Activated CD4-positive, alpha-beta T cell treated with anti-CD3 and anti-CD28 coated beads, Interleukin-2, amount 10 ng/mL, durations not matched to agents 7 days and 5 days (primary cell): ENCODE data around the gene ACTR6. TPM values are rescaled to one million over a fixed set of nuclear protein-coding genes. Genes with fewer than 3 reads are reported as not detected.

ENCODE experiments used
- CTCF ChIA-PET: fragments of 350-600 bp; sonication (Branson Sonifier 250); formaldehyde crosslinking; loops from one replicate; lab custom pipeline; 2021; ENCODE audit warnings: antibody characterized with exemption; lab: Charles Lee
- POLR2A ChIA-PET: fragments of 350-600 bp; sonication (Branson Sonifier 250); formaldehyde crosslinking; loops from one replicate; lab custom pipeline; 2021; ENCODE audit warnings: antibody characterized with exemption; lab: Charles Lee
- DNase-seq: peaks from one replicate; pipeline ENCODE4 v3.0.0-alpha.2; 2020
- H3K27ac Mint-ChIP-seq: one replicate; pipeline ENCODE4 v1.8.0; 2021; ENCODE audit warnings: mild to moderate bottlenecking, moderate library complexity, mixed read lengths
- H3K27me3 Mint-ChIP-seq: one replicate; pipeline ENCODE4 v1.8.0; 2021; ENCODE audit warnings: mixed read lengths
- H3K36me3 Mint-ChIP-seq: one replicate; pipeline ENCODE4 v1.8.0; 2021; ENCODE audit warnings: low read depth, mixed read lengths
- H3K4me1 Mint-ChIP-seq: one replicate; pipeline ENCODE4 v1.8.0; 2021; ENCODE audit warnings: mixed read lengths
- H3K4me3 Mint-ChIP-seq: one replicate; pipeline ENCODE4 v1.8.0; 2021; ENCODE audit warnings: mild to moderate bottlenecking, moderate library complexity, mixed read lengths
- H3K9me3 Mint-ChIP-seq: one replicate; pipeline ENCODE4 v1.8.0; 2021; ENCODE audit warnings: mixed read lengths
- microRNA-seq: library from miRNA; unstranded; fragments of <30 nt; microRNA quantifications from one replicate; pipeline ENCODE4 v1.2.0, GENCODE V29; 2021; ENCODE audit warnings: borderline microRNAs expressed, borderline replicate concordance
- total RNA-seq, 2 experiments: library from RNA; stranded (reverse); gene quantifications; one replicate each; pipeline ENCODE4 v1.2.3, GENCODE V29; 2021

ACTR6 gene
- total RNA-seq, 2 experiments from 2014 or later = 27.6 to 33.8 TPM

DNA sequence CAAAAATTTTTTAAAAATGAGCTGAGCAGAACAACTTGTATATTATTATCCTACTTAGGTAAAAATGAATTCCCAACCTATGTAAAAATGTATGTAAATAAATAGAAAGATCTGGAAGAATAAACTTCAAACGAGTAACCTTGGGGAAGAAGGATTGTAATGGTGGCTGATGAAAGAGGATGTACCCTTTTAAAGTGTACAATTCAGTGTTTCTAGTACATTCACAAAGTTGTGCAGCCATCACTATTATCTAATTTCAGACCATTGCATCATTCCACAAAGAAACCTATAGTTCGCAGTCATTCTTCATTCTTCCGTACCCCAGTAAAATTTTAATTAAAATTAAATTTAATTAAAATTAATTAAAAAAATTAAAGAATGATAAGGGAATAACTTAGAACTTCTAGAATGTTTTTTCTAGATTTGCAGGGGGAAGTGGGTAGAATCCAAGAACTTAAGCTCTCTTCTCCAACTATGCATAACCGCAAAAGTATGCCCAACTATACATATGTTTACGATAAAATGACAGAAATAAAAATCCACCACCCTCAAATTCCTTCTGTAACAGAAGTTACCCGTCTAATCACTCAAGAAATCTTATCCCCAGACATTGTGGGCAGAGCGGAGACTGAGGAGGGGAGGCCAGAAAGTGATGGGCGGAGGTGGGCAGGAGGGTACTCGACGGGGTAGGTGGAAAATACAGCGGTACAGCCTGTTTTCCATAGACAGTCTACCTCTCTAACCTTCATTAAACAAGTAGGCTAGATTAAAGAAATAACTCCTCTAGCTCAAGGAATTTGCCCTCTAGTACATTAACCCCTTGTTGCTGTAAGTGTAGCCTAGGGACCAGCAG is 65.3 kb downstream of the ACTR6 start:
- Mint-ChIP-seq H3K27me3 (no peaks in the 10 kb centered on the region), H3K9me3 (no peaks in the 10 kb centered on the region), H3K4me1 (peaks cover 29% of the 10 kb centered on the region), H3K27ac (peak overlapping the region; percentile 96), H3K4me3 (peak overlapping the region; percentile 90), H3K36me3 (no peaks in the 10 kb centered on the region)
- CTCF ChIA-PET = interaction anchor here (0.6 to 3.7 kb wide), 2 partner anchors 10 to 162 kb away, joined by 3 to 12 read pairs; no protein-coding TSS in a partner anchor
- DNase-seq = no peak
- POLR2A ChIA-PET = no interaction called here

DNA sequence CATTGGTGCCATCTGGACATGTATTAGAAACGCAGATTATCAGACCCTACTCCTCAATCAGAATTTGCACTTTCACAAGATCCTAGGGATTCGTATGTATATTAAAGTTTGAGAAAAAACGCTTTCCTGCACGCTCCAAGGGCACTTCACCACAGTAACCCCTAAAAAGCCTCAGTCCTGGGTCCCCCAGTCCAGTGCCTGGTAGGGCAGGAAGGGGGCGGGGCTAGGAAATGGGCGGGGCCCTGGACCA is 65.9 kb downstream of the ACTR6 start:
- peak; percentile 94 for DNase-seq
- H3K9me3 Mint-ChIP-seq = no peaks in the 10 kb centered on the region
- peaks cover 29% of the 10 kb centered on the region for H3K4me1 Mint-ChIP-seq
- ChIA-PET POLR2A (interaction anchor here (0.6 kb wide), 1 partner anchor 61 kb away, joined by 4 read pairs; no protein-coding TSS in a partner anchor), CTCF (interaction anchor here (1.1 to 3.7 kb wide), 3 partner anchors 10 to 22 kb away, joined by 5 to 12 read pairs (median 6); no protein-coding TSS in a partner anchor)
- peaks cover 1% of the 10 kb centered on the region for H3K36me3 Mint-ChIP-seq
- no peaks in the 10 kb centered on the region for H3K27me3 Mint-ChIP-seq
- peak overlapping the region; percentile 90 for H3K4me3 Mint-ChIP-seq
- peak overlapping the region; percentile 96 for H3K27ac Mint-ChIP-seq

DNA sequence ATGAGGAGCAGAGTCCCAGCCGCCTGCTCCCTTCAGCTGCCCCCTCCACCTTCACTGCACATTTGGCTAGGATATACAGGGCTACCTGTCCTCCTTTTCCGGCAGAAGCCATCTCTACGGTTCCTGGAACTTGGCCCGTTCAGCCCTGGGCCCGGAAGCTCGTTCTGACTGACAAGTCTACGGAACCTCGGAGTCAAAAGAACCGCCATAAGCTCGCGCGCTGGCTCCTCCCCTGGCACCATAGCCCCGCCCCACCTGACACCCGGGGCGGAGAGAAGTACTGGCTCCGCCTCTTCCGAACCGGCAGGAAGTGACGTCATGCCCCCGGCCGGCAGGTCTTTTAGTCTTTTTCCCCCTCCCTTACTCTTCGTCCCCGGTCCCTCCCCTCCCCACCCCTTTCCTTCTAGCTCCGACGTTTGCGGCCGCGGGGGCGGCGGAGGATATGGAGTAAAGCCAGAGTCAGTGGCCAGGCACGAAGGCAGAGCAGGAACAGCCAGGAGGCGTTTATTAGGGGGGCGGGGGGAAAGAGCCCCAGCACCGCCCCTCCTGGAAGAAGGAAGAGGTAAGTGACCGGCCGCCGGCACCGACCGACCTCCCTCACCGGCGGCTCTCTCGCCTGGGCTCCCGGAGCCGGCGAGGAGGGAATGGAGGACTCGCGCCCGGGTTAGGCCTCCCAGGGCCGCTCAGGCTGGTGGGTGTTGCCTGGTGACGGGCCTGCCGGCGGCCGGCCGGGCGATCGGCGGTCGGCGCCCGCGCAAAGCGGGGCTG is 66.4 kb downstream of the ACTR6 start, which contains the start of the genes DEPDC4 and SCYL2:
Gene DEPDC4, minus strand, starts transcription at position 245 of the 768 bp plus-strand sequence. Its CDS starts 3 bp downstream, at position 242.
Gene SCYL2, plus strand, starts transcription at position 343 of the 768 bp plus-strand sequence. CDS start 15,794 bp downstream, outside the sequence.
- peaks cover 6% of the 10 kb centered on the region for H3K36me3 Mint-ChIP-seq
- peak within 1 kb of the TSS; percentile 90 for H3K4me3 Mint-ChIP-seq
- ChIA-PET CTCF (interaction anchor here (1.0 to 3.7 kb wide), 5 partner anchors 9 to 66 kb away, joined by 3 to 12 read pairs (median 5); partner anchors contain the start of gene ACTR6), POLR2A (interaction anchor here (0.6 kb wide), 1 partner anchor 60 kb away, joined by 4 read pairs; no protein-coding TSS in a partner anchor)
- DNase-seq = peak; percentile 92
- H3K4me1 Mint-ChIP-seq = peaks cover 29% of the 10 kb centered on the region
- no peaks in the 10 kb centered on the region for H3K27me3 Mint-ChIP-seq
- no peaks in the 10 kb centered on the region for H3K9me3 Mint-ChIP-seq
- peak within 1 kb of the TSS; percentile 96 for H3K27ac Mint-ChIP-seq

DNA sequence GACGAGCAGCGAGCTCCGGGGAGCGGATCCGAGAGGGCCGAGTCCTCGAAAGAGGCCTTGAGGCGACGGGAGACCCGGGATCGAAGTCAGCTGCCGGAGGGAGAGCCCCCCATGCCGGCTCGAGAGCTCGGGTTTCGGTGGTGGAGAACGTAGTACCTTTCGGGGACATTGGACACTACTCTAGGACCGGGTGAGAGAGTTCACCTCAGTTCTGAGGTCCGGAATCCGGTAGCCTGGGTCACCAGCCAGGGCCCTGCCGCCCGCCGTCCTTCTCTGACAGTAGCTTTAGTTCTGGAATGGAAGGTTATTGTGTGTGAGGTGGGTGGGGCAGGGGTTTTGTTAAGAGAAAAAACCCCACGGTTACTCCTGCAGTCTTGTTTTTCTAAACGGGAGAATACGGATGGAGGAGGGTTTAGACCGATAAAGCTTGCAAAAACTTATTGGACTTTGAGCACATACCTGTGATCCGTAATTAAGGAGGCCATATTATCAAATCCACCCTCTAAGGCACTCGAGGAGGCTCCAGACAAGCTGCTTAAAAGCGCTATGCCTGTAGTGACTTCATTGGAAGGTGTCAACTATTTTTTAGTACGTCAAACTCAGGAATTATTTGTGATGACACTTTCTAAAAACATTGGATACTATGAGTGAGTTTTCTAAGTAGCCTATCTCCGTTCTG is 67.1 kb downstream of the ACTR6 start:
- no peaks in the 10 kb centered on the region for H3K9me3 Mint-ChIP-seq
- H3K4me1 Mint-ChIP-seq = peaks cover 29% of the 10 kb centered on the region
- peaks cover 6% of the 10 kb centered on the region for H3K36me3 Mint-ChIP-seq
- H3K27me3 Mint-ChIP-seq = no peaks in the 10 kb centered on the region
- peak overlapping the region; percentile 90 for H3K4me3 Mint-ChIP-seq
- peak; percentile 24 for DNase-seq
- peak overlapping the region; percentile 96 for H3K27ac Mint-ChIP-seq
- POLR2A ChIA-PET = no interaction called here
- CTCF ChIA-PET = interaction anchor here (1.0 to 3.7 kb wide), 5 partner anchors 9 to 67 kb away, joined by 3 to 12 read pairs (median 5); partner anchors contain the start of gene ACTR6

DNA sequence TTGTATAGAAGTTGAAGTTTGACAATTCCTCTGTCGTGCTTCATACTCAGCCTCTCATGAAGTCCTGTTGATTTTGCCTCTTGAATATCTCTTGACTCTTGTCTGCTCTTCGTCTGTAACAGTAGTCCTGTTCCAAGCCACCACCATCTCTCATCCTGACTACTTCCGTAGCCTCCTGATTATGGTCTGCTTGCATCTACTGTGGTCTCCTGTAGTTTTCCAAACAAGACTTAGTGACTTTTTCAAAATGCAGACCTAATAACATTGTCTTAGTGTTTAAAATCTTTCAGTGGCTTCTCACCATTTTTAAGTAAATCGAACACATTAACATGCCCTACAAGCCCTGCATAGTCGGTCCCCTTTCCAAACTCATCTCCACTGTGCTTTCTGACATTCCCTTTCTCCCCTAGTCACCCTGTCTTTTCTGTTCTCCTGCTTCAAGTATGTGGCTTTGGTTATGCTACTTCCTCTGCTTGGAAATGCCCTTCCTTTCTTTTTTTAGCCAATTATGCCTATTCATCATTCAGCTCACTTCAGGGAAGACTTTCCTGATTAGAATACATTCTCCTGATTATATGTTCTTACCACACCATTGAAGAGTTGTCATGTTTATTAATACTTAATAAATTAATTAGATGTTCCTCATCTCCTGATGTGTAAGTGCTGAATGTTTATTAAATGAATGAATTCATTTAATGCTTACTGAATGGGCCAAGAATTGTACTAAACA is 68.4 kb downstream of the ACTR6 start:
- H3K4me1 Mint-ChIP-seq = peaks cover 38% of the 10 kb centered on the region
- DNase-seq = no peak
- no peaks in the 10 kb centered on the region for H3K9me3 Mint-ChIP-seq
- peak overlapping the region; percentile 90 for H3K4me3 Mint-ChIP-seq
- ChIA-PET POLR2A (no interaction called here), CTCF (interaction anchor here (0.5 kb wide), 1 partner anchor 155 kb away, joined by 3 read pairs; no protein-coding TSS in a partner anchor)
- H3K27me3 Mint-ChIP-seq = no peaks in the 10 kb centered on the region
- peaks cover 8% of the 10 kb centered on the region for H3K36me3 Mint-ChIP-seq
- H3K27ac Mint-ChIP-seq = peak overlapping the region; percentile 7

DNA sequence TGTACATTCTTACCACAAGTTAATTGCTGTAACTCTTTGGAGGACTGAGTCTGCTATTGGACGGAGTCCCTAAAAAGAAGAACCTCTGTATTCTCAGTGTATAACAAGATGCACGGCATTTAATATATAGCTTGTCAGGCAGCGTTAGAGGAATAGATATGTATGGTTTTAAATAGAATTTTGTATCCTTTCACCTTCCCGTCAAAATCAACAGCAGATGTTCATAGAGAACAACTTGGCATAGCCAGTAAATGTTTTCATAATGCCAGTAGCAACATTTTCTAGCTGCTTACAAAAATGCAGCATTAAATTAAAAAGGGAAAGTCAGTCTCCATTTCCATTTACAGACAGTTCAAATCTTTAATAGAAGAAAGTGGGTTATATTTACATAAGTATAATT is 73.2 kb downstream of the ACTR6 start:
- no peak for DNase-seq
- Mint-ChIP-seq H3K27me3 (no peaks in the 10 kb centered on the region), H3K4me1 (peaks cover 29% of the 10 kb centered on the region), H3K36me3 (peaks cover 14% of the 10 kb centered on the region), H3K4me3 (no peak overlapping the region), H3K27ac (no peak overlapping the region), H3K9me3 (no peaks in the 10 kb centered on the region)
- ChIA-PET POLR2A (no interaction called here), CTCF (no interaction called here)

Small RNA genes within 50 kb of the gene (microRNA-seq; reads per million reads assigned to microRNA genes)
- gene MIR1827 = not detected

Other genes starting within 250 kb of the ACTR6 start
- under 1 TPM; 0.17 to 0.25 TPM for gene ANKS1B, start 215.9 kb upstream of the ACTR6 start, total RNA-seq
- 10 to 100 TPM; 18.0 to 19.8 TPM for gene BLTP3B, start 57.9 kb upstream of the ACTR6 start, total RNA-seq
- 1 to 10 TPM; 1.4 to 2.1 TPM for gene DEPDC4, start 66.3 kb downstream of the ACTR6 start, total RNA-seq
- 10 to 100 TPM; 32.1 to 33.3 TPM for gene SCYL2, start 66.4 kb downstream of the ACTR6 start, total RNA-seq
- gene SLC17A8, start 156.3 kb downstream of the ACTR6 start, total RNA-seq = not detected